HG02840 (cell line): ENCODE results near the gene ABR.
"Not testable (repeated sequence)": the region's sequence is repeated elsewhere in the genome, so short reads cannot be mapped to it uniquely, and the experiment has no call there.

Source experiments
- ATAC-seq: cut with Tn5 transposase; IDR thresholded peaks from one replicate; pipeline ENCODE4 v1.9.1; 2021; ENCODE audit warnings: mild to moderate bottlenecking, moderate library complexity, moderate number of reproducible peaks; ENCODE audit not compliant: unreplicated experiment, low FRiP score

Gene ABR

GRCh38 chr17:977166-977565, 202.6 kb downstream of the ABR start:
- ATAC-seq: no peak

GRCh38 chr17:976312-976711, 203.5 kb downstream of the ABR start:
- no peak for ATAC-seq

- no peak for ATAC-seq
Measured at GRCh38 chr17:975371-975915, 204.3 kb downstream of the ABR start.

GRCh38 chr17:974778-975177, 205.0 kb downstream of the ABR start:
- not testable (repeated sequence) for ATAC-seq

- ATAC-seq: no peak
Measured at GRCh38 chr17:973053-973452, 206.7 kb downstream of the ABR start.

- not testable (repeated sequence) for ATAC-seq
Measured at GRCh38 chr17:971861-972260, 207.9 kb downstream of the ABR start.

GRCh38 chr17:970364-970763, 209.4 kb downstream of the ABR start:
- ATAC-seq: no peak

- ATAC-seq: no peak
Measured at GRCh38 chr17:969811-970355, 209.9 kb downstream of the ABR start.

- ATAC-seq: no peak
Measured at GRCh38 chr17:968812-969730, 210.7 kb downstream of the ABR start.

GRCh38 chr17:967122-967521, 212.7 kb downstream of the ABR start:
- ATAC-seq: no peak

GRCh38 chr17:965311-965989, 214.3 kb downstream of the ABR start:
- ATAC-seq: no peak

GRCh38 chr17:964876-965275, 214.9 kb downstream of the ABR start:
- no peak for ATAC-seq

GRCh38 chr17:962670-963069, 217.1 kb downstream of the ABR start:
- no peak for ATAC-seq

- no peak for ATAC-seq
Measured at GRCh38 chr17:962166-962565, 217.6 kb downstream of the ABR start.

GRCh38 chr17:958712-959451, 220.9 kb downstream of the ABR start:
- ATAC-seq: no peak

- no peak for ATAC-seq
Measured at GRCh38 chr17:957856-958421, 221.8 kb downstream of the ABR start.

- no peak for ATAC-seq
Measured at GRCh38 chr17:956905-957304, 222.9 kb downstream of the ABR start.

GRCh38 chr17:954431-955164, 225.2 kb downstream of the ABR start:
- no peak for ATAC-seq

- no peak for ATAC-seq
Measured at GRCh38 chr17:953767-954166, 226.0 kb downstream of the ABR start.
